ENCODE results near the gene GALNT13.

The GALNT13 gene

DNA sequence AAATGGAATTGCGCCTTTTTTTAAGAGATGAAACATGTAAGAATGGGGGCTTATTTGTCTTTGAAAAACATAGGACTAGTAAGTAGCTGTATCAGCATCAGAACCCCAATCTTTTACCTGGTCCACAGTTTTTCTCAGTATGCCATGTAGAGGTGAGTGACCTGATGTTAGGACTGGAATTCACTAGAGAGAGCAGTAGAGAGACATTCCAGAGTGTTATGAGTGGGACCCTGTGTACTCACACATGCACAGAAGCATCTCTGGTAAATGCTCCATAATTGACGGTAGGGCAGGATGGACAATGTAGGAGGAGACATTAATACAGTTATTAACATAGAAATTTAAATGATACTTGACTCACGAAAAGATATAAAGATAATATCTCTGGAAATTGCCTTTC is 1.4 kb upstream of the GALNT13 start:
- TF ChIP-seq, protein P1, sequence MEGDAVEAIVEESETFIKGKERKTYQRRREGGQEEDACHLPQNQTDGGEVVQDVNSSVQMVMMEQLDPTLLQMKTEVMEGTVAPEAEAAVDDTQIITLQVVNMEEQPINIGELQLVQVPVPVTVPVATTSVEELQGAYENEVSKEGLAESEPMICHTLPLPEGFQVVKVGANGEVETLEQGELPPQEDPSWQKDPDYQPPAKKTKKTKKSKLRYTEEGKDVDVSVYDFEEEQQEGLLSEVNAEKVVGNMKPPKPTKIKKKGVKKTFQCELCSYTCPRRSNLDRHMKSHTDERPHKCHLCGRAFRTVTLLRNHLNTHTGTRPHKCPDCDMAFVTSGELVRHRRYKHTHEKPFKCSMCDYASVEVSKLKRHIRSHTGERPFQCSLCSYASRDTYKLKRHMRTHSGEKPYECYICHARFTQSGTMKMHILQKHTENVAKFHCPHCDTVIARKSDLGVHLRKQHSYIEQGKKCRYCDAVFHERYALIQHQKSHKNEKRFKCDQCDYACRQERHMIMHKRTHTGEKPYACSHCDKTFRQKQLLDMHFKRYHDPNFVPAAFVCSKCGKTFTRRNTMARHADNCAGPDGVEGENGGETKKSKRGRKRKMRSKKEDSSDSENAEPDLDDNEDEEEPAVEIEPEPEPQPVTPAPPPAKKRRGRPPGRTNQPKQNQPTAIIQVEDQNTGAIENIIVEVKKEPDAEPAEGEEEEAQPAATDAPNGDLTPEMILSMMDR (conservative IDR thresholded peaks at IDR 0.05; ENCODE audit: low read length) = no peak; the same call in 1 of the 2 replicates
- no peak for DNase-seq (ENCODE audit: low read depth)
- no peak overlapping the region for H3K4me3 ChIP-seq (ENCODE audit: low read length)

DNA sequence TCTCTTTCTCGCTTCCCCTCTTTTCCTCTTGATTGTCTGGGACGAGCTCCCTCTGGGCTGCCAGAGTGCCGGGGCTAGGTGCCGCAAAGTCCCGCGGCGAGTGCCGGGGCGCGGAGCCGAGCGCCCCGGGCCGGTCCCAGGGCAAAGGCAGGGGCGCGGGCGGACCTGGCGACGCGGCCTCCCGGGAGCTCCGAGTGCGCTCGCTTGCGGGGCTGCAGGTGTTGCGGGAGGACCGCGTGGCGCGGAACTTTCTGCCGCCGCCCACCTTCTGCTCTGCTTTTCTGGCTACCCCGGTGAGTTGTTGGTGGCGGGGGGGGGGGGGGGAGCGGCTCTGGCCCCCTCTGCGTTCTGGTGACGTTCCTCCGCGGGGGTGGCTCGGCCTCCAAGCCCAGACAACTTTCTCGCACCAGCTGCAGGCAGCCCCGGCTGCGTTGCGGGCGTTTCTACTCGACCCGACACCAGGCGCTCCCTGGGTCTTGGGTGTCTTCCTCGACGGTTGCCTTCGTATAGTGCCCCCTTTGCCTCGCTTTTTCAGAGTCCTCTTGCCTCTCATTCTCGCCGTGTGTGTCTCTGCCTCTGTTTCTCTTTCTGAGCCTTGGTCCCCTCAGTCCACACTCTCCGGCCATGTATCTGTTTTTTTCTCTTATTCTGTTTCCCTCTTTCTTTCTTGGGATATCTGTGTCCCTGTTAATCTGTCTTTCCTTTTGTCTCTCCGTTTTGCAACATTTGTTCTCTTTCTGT is 759 bp downstream of the GALNT13 start:
- no peak overlapping the region for H3K4me3 ChIP-seq (ENCODE audit: low read length)
- no peak for DNase-seq (ENCODE audit: low read depth)

DNA sequence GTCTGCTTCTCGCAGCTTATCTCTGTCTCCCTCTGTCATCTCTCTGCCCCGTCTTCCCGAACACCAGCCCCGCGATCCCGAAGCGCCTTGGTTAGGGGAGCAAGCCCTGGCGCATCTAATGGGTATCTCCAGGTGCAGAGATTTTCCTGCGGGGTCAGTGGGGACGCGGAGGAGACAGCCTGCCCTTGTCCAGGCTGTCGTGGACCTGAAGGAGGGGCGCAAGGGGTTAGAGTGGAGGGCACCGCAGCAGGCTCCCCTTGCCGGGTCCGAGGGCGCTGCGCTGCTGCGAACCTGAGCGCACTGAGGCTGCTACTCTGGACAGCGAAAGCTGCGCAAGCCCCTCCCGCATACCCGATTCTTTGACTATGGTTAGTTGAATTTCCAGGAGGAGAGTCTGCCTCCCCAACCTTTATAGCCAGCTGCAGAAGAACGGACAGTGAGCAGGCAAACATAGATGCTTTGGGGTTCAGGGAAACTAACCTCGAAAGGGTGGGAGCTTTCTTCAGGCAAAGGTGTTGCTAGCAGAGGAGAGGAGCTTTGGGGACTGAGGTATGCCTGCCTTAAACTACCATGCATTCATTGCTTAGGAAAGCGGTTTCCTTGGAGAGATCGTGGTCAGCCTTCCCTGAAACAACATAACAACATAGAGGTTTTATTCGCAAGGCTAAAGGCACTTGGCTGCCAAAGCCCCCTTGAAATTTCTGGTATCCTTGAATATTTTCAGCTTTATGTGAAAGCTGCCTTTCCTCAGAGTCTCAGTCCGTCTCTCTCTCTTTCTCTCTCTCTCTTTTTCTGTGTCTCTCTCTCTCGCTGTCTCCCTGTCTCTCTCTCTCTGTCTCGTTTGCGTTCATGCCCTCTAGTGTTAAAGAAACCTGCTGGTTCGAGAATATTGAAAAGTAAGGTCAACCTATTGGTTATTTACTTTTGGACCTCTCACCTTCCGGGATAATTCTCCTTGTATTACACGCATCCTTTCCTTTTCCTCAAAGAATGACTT is 1.6 kb downstream of the GALNT13 start:
- no peak for DNase-seq (ENCODE audit: low read depth)
- TF ChIP-seq, protein P1 (conservative IDR thresholded peaks at IDR 0.05; ENCODE audit: low read length) = no peak
- H3K4me3 ChIP-seq (ENCODE audit: low read length) = no peak overlapping the region

More for the DNA sequence above, 759 bp downstream of the GALNT13 start:
- TF ChIP-seq, protein P1 (conservative IDR thresholded peaks at IDR 0.05; ENCODE audit: low read length) = no peak

DNA sequence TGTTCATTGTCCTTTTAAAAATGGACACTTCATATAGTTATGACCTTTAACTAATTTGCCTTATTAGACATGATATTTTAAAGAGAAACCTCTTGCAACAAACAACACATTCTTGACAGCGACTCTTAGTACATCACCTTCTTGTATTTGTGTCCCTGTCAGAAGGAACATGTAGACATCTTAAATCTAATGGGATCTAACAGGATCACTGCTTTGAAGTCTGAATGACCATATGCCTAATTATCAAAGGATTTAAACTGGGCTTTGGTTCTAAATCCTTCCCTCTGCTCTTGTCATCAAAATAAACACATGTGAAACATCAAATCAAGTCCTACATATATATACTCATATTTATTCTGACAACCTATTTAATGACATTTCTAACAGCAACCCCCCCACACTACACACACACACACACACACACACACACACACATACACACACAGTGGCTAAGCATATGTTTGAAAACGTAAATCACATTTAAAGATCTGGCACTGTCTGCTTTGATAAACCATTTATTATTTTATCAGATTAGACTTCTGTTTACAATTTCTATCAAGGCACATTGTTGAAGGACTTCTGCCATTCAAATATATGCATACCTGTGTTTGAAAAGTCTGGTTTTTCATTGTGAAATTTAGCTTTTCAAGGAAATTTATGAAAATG is 4.2 kb downstream of the GALNT13 start:
- DNase-seq (ENCODE audit: low read depth) = no peak
- H3K4me3 ChIP-seq (ENCODE audit: low read length) = no peak overlapping the region
- TF ChIP-seq, protein P1 (conservative IDR thresholded peaks at IDR 0.05; ENCODE audit: low read length) = no peak

DNA sequence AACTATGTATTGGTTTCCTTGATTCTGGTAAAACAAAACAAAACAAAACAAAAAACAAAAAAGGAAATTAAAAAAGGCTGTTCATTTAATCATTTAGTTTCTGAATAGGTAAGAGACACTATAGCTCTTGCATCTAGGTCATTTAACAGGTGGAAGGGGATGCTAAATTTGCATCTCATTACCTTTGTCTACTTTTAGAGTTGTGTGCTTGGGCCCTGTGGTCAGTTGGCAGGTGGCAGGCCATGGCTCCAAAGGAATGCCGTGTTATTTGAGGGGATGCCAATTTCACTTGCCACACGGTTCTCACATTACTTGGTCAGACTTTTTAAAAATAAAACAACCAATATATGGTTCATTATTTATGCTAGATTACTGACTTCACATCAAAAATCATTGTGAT is 9.2 kb downstream of the GALNT13 start:
- H3K4me3 ChIP-seq (ENCODE audit: low read length) = no peak overlapping the region
- DNase-seq (ENCODE audit: low read depth) = no peak
- TF ChIP-seq, protein P1 (conservative IDR thresholded peaks at IDR 0.05; ENCODE audit: low read length) = no peak

DNA sequence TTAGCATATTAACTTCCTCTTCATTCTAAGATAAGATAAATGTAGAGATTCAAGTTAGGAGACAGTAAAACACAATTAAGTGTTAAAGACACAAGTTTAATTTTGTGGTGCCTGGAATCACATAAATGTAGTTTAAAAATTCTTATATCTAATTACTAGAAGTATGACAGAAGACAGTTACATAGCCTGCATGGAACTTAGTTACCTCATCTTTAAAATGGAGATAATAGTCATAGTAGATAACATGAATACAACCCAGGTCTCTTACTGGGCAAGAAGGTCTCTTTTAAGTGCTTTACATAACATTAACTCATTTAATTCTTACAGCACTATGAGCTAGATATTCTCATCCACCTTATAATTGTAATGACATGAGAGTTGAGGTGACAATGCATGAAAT is 15.1 kb downstream of the GALNT13 start:
- TF ChIP-seq, protein P1 (conservative IDR thresholded peaks at IDR 0.05; ENCODE audit: low read length) = no peak
- no peak for DNase-seq (ENCODE audit: low read depth)
- H3K4me3 ChIP-seq (ENCODE audit: low read length) = no peak overlapping the region

Measured in AG10803 (cell line).